Brain microvascular endothelial cell (primary cell): ENCODE results near the gene ADPRHL1.

Source experiments
- DNase-seq: peaks from one replicate; pipeline ENCODE4 v3.0.0-alpha.2; 2020
- H3K27ac ChIP-seq: fragments of 250-450 bp; sonication (Bioruptor Pico); 2 replicates; pipeline ENCODE4 v1.5.1; 2020; ENCODE audit warnings: mild to moderate bottlenecking, moderate library complexity
- H3K27me3 ChIP-seq: fragments of 250-450 bp; sonication (Bioruptor Pico); replicated peaks from 2 replicates; pipeline ENCODE4 v1.5.1; 2020; ENCODE audit warnings: mild to moderate bottlenecking
- H3K36me3 ChIP-seq: fragments of 250-450 bp; sonication (Bioruptor Pico); replicated peaks from 2 replicates; pipeline ENCODE4 v1.5.1; 2020; ENCODE audit warnings: mild to moderate bottlenecking
- H3K4me3 ChIP-seq: 2 replicates; pipeline ENCODE4 v1.5.1; 2011; ENCODE audit warnings: low read depth, mild to moderate bottlenecking, control low read depth, low read length, moderate library complexity
- in situ Hi-C: cut with HindIII; loops from 2 replicates; pipeline ENCODE4 v1.10.0; 2017; ENCODE audit warnings: low sequenced_read_pairs, low pct_ligation_motif_present
- TF ChIP-seq, protein P1 (sequence below): IDR thresholded peaks from 2 replicates; pipeline ENCODE4 v1.5.1; 2011; ENCODE audit warnings: low read depth, mild to moderate bottlenecking, moderate library complexity, low read length, control low read depth, inconsistent platforms; ENCODE audit errors: missing control alignments

ADPRHL1 gene

DNA sequence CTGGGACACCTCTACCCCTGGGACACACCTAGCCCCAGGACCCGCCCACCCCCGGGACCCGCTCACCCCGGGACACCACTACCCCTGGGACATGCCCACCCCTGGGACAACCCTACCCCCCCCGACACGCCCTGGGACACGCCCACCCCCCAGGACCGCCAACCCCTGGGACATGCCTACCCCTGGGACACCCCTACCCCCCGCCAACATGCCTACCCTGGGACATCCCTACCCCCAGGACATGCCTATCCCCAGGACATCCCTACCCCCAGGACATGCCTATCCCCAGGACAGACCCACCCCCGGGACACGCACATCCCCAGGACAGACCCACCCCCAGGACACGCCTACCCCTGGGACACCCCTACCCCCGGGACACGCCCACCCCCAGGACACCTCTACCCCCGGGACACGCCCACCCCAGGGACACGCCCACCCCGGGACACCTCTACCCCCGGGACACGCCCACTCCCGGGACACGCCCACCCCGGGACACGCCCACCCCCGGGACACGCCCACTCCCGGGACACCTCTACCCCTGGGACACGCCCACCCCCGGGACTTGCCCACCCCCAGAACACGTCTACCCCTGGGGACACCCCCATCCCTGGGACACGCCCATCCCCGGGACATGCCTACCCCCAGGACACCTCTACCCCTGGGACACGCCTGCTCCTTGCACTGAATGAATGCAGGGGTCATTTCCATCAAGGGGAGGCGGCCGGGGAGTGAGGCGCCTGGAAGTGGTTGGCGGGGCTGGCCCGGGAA lies 32.3 kb downstream of the ADPRHL1 start:
- DNase-seq = no peak

DNA sequence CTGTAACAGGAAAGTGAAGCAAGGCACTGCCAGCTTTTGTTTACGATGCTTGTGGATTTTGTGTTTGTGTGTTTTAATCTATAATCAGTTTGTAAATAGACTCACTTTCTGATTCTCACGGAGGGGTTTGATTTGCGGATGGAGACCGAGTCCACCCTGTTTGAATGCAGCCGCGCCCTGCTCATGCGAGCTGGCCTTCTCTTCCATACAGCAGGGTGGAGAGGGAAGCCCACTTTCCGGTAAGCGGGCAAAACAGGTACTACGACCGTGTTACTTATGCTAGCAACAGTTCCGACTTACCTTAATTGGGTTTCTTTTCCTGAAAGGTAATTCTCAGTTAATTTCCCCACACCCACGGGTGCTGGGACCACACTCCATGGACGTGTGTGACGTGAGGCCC lies 33.1 kb downstream of the ADPRHL1 start:
- Histone ChIP-seq H3K27ac (no peak overlapping the region), H3K27me3 (no peaks in the 10 kb centered on the region), H3K4me3 (no peak overlapping the region), H3K36me3 (no peaks in the 10 kb centered on the region)
- in situ Hi-C loops = no loop called here
- TF ChIP-seq, protein P1, sequence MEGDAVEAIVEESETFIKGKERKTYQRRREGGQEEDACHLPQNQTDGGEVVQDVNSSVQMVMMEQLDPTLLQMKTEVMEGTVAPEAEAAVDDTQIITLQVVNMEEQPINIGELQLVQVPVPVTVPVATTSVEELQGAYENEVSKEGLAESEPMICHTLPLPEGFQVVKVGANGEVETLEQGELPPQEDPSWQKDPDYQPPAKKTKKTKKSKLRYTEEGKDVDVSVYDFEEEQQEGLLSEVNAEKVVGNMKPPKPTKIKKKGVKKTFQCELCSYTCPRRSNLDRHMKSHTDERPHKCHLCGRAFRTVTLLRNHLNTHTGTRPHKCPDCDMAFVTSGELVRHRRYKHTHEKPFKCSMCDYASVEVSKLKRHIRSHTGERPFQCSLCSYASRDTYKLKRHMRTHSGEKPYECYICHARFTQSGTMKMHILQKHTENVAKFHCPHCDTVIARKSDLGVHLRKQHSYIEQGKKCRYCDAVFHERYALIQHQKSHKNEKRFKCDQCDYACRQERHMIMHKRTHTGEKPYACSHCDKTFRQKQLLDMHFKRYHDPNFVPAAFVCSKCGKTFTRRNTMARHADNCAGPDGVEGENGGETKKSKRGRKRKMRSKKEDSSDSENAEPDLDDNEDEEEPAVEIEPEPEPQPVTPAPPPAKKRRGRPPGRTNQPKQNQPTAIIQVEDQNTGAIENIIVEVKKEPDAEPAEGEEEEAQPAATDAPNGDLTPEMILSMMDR = no peak
- no peak for DNase-seq

More for the DNA sequence above, 32.3 kb downstream of the ADPRHL1 start:
- in situ Hi-C loops = no loop called here
- H3K4me3 ChIP-seq = no peak overlapping the region
- H3K27me3 ChIP-seq = no peaks in the 10 kb centered on the region
- H3K36me3 ChIP-seq = no peaks in the 10 kb centered on the region
- TF ChIP-seq, protein P1 = no peak
- no peak overlapping the region for H3K27ac ChIP-seq

DNA sequence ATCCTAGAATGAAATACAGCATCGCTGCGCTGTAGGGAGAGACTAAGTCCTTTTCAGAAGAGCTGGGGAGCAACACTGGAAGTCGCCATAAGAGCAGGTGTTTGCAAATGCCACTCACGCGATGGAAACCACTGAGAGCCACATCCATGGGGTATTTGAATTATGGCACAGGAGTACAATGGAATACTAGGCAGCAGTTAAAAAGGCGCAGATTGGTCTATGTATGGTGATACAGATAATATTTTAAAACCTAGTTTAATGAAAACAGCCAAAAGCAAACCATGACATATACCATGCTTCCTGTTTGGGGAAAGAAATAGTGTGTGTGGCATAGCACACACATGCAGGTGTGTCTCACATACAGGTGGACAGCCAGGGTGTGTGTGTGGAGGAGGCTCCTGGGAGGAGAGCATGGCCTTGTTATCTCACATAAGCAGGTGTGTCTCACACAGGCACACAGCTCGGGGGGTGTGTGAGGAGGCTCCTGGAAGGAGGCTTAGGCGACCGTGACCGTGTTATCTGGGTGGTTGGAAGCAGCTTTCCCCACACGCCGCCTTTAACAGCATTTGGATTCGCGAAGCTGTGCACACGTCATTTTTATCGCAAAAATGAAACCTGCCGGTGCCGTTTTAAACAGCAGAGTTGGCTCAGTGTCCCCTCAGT lies 33.6 kb downstream of the ADPRHL1 start:
- TF ChIP-seq, protein P1 = no peak
- Histone ChIP-seq H3K27ac (no peak overlapping the region), H3K4me3 (no peak overlapping the region), H3K27me3 (no peaks in the 10 kb centered on the region), H3K36me3 (no peaks in the 10 kb centered on the region)
- DNase-seq = no peak
- in situ Hi-C loops = no loop called here

DNA sequence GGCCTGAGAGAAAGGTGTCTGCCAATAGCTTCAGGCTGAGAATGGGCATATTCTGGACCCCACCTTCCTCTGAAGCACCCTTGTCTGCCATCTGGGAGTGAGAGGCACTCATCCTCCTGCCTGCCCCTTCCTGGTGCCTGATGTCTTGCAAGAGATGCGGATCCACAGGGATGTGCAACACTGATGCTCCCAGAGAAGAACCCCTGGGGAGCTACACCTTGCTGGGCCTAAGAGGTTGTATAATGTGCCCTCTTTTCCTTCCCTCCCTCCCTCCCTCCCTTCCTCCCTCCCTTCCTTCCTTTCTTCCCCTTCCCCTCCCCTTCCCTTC lies 34.6 kb downstream of the ADPRHL1 start:
- TF ChIP-seq, protein P1 = no peak
- no peak for DNase-seq
- H3K36me3 ChIP-seq = no peaks in the 10 kb centered on the region
- H3K27me3 ChIP-seq = no peaks in the 10 kb centered on the region
- no peak overlapping the region for H3K4me3 ChIP-seq
- in situ Hi-C loops = no loop called here
- no peak overlapping the region for H3K27ac ChIP-seq

DNA sequence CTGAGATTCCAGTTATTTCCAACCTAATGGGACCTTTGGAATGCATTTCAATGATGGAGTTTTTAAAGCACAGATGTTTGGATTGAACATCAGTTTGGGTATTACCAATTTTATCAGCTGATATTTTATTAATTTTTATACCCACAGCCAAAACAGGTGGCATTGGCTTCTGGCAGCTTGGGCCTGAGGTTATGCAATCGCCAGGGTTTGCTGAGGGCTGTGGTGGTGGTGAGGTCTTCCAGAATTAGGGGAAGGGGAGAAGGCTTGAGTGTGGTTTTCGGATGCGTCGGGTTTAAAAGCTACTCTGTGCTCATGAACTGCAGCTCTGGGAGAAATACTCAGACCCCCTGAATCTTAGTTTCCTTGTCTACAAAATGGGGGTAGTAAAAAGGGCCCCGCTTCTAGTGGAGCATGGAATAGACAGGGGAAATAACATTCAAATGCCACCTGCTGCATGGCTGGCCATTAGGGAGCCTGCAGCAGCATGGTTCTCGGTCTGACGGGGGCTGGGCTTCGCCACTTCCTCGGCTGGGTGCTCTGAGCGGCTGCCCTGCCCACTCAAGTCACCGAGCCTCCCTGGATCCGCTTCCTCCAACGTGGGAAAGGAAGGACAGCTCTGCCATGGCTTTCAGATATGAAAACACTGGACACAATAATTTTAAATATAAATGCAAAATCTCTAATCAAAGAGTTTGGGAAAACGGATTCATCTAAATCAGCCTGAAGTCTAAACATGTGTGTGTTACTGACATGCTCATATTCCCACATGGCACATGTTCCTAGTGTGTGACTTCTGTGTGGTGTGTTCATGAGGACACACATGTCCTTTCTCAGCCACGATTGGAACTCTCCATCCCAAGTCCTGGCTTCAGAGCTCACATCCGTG lies 35.2 kb downstream of the ADPRHL1 start:
- H3K36me3 ChIP-seq = no peaks in the 10 kb centered on the region
- H3K4me3 ChIP-seq = no peak overlapping the region
- TF ChIP-seq, protein P1 = no peak
- H3K27me3 ChIP-seq = no peaks in the 10 kb centered on the region
- no peak for DNase-seq
- in situ Hi-C loops = no loop called here
- no peak overlapping the region for H3K27ac ChIP-seq
